Loucy (cell line): Measurements from ENCODE around the gene FSTL4.

ENCODE experiments used
- H2AFZ ChIP-seq: fragments of 200-600 bp; sonication (generic); 2 replicates; pipeline ENCODE4 v1.6.0; 2016; ENCODE audit warnings: antibody characterized with exemption, mild to moderate bottlenecking, low read length, moderate library complexity
- H3F3A ChIP-seq: fragments of 200-600 bp; 2 replicates; pipeline ENCODE4 v1.6.0; 2016; ENCODE audit warnings: antibody characterized with exemption, low read depth, mild to moderate bottlenecking
- H3K27me3 ChIP-seq: fragments of 200-600 bp; sonication (generic); 2 replicates; pipeline ENCODE4 v1.6.1; 2014; ENCODE audit warnings: low read length, mild to moderate bottlenecking; ENCODE audit not compliant: insufficient read depth, poor library complexity, severe bottlenecking
- H3K36me3 ChIP-seq: fragments of 200-600 bp; sonication (generic); 2 replicates; pipeline ENCODE4 v1.6.1; 2016; ENCODE audit warnings: low read length; ENCODE audit not compliant: insufficient read depth
- H3K4me1 ChIP-seq: fragments of 200-600 bp; sonication (generic); 2 replicates; pipeline ENCODE4 v1.5.1; 2014; ENCODE audit warnings: low read length, mild to moderate bottlenecking; ENCODE audit not compliant: insufficient read depth, poor library complexity, severe bottlenecking
- H3K4me2 ChIP-seq: fragments of 200-600 bp; sonication (generic); 2 replicates; pipeline ENCODE4 v1.6.0; 2014; ENCODE audit warnings: antibody characterized with exemption, low read length, low read depth, mild to moderate bottlenecking; ENCODE audit not compliant: poor library complexity, severe bottlenecking
- H3K4me3 ChIP-seq: fragments of 200-600 bp; sonication (generic); 2 replicates; pipeline ENCODE4 v1.5.1; 2014; ENCODE audit warnings: low read length, mild to moderate bottlenecking, mixed read lengths; ENCODE audit not compliant: poor library complexity, severe bottlenecking
- H3K79me2 ChIP-seq: fragments of 200-600 bp; sonication (generic); 2 replicates; pipeline ENCODE4 v1.6.1; 2014; ENCODE audit warnings: low read length; ENCODE audit not compliant: insufficient read depth
- H3K9ac ChIP-seq: fragments of 200-600 bp; sonication (generic); 2 replicates; pipeline ENCODE4 v1.6.0; 2014; ENCODE audit warnings: mild to moderate bottlenecking, low read depth, low read length, moderate library complexity; ENCODE audit not compliant: poor library complexity, severe bottlenecking
- H3K9me2 ChIP-seq: fragments of 200-600 bp; sonication (generic); replicated peaks from 2 replicates; pipeline ENCODE4 v1.6.1; 2016; ENCODE audit warnings: low read depth, low read length, mixed read lengths
- H3K9me3 ChIP-seq: fragments of 200-600 bp; sonication (generic); 2 replicates; pipeline ENCODE4 v1.6.1; 2014; ENCODE audit warnings: mild to moderate bottlenecking, antibody characterized with exemption, low read length, low read depth; ENCODE audit not compliant: insufficient read depth
- H4K20me1 ChIP-seq: fragments of 200-600 bp; sonication (generic); 2 replicates; pipeline ENCODE4 v1.6.0; 2014; ENCODE audit warnings: antibody characterized with exemption, low read length, mild to moderate bottlenecking; ENCODE audit not compliant: insufficient read depth, poor library complexity, severe bottlenecking
- CTCF ChIP-seq: fragments of 200-600 bp; sonication (generic); conservative IDR thresholded peaks from 2 replicates; pipeline ENCODE4 v1.5.1; 2014; ENCODE audit warnings: mild to moderate bottlenecking, antibody characterized with exemption, low read length
- EZH2phosphoT487 ChIP-seq: fragments of 200-600 bp; IDR thresholded peaks from 2 replicates; pipeline ENCODE4 v1.6.1; 2018; ENCODE audit warnings: antibody characterized with exemption, mild to moderate bottlenecking, moderate library complexity, borderline replicate concordance

Gene FSTL4

GRCh38 chr5:133528841-133529240 is 83.5 kb downstream of the FSTL4 start:
- Histone ChIP-seq H3K9me2 (no peaks in the 10 kb centered on the region), H3K79me2 (no peaks in the 10 kb centered on the region)
- TF ChIP-seq EZH2phosphoT487 (no peak), CTCF (no peak)

GRCh38 chr5:133527311-133527710 is 85.0 kb downstream of the FSTL4 start:
- H3K9me3 ChIP-seq, result no peaks in the 10 kb centered on the region
- TF ChIP-seq CTCF, result no peak
- TF ChIP-seq EZH2phosphoT487, result no peak
- no peaks in the 10 kb centered on the region for H3K9me2 ChIP-seq
- no peaks in the 10 kb centered on the region for H3K27me3 ChIP-seq
- H3K79me2 ChIP-seq, result no peaks in the 10 kb centered on the region
- no peak overlapping the region for H3K9ac ChIP-seq
- H3K36me3 ChIP-seq, result no peaks in the 10 kb centered on the region
- H3K4me2 ChIP-seq, result no peak overlapping the region
- H3K4me1 ChIP-seq, result no peaks in the 10 kb centered on the region
- no peaks in the 10 kb centered on the region for H3F3A ChIP-seq
- no peak overlapping the region for H2AFZ ChIP-seq
- no peak overlapping the region for H3K4me3 ChIP-seq
- H4K20me1 ChIP-seq, result no peaks in the 10 kb centered on the region

More at GRCh38 chr5:133528841-133529240, 83.5 kb downstream of the FSTL4 start:
- Histone ChIP-seq H3K4me3 (no peak overlapping the region), H3K9me3 (no peaks in the 10 kb centered on the region), H3K9ac (no peak overlapping the region), H2AFZ (no peak overlapping the region), H3F3A (no peaks in the 10 kb centered on the region), H4K20me1 (no peaks in the 10 kb centered on the region), H3K4me2 (no peak overlapping the region), H3K27me3 (no peaks in the 10 kb centered on the region), H3K36me3 (no peaks in the 10 kb centered on the region), H3K4me1 (no peaks in the 10 kb centered on the region)

GRCh38 chr5:133526368-133526767 is 86.0 kb downstream of the FSTL4 start:
- Histone ChIP-seq H3K4me1 (no peaks in the 10 kb centered on the region), H2AFZ (no peak overlapping the region), H3K79me2 (no peaks in the 10 kb centered on the region), H3K4me2 (no peak overlapping the region), H3F3A (no peaks in the 10 kb centered on the region), H3K9ac (no peak overlapping the region), H3K27me3 (no peaks in the 10 kb centered on the region), H3K4me3 (no peak overlapping the region), H3K9me2 (no peaks in the 10 kb centered on the region), H3K36me3 (no peaks in the 10 kb centered on the region), H4K20me1 (no peaks in the 10 kb centered on the region), H3K9me3 (no peaks in the 10 kb centered on the region)
- TF ChIP-seq EZH2phosphoT487 (no peak), CTCF (no peak)
